ENCODE results near the gene SLC45A2.

Gene SLC45A2

GRCh38 chr5:33944543-33945132, 39.9 kb downstream of the SLC45A2 start:
- TF ChIP-seq CTCF (IDR thresholded peaks at IDR 0.05; ENCODE audit: low read depth, low read length): no peak
- H3K4me3 ChIP-seq (ENCODE audit: low read depth, low read length): no peak overlapping the region

GRCh38 chr5:33941090-33941489, 43.4 kb downstream of the SLC45A2 start:
- TF ChIP-seq CTCF (IDR thresholded peaks at IDR 0.05; ENCODE audit: low read depth, low read length): no peak
- no peak overlapping the region for H3K4me3 ChIP-seq (ENCODE audit: low read depth, low read length)

- H3K4me3 ChIP-seq (ENCODE audit: low read depth, low read length): no peak overlapping the region
- no peak for TF ChIP-seq CTCF (IDR thresholded peaks at IDR 0.05; ENCODE audit: low read depth, low read length)
Measured at GRCh38 chr5:33939556-33940262, 44.8 kb downstream of the SLC45A2 start.

- no peak overlapping the region for H3K4me3 ChIP-seq (ENCODE audit: low read depth, low read length)
- no peak for TF ChIP-seq CTCF (IDR thresholded peaks at IDR 0.05; ENCODE audit: low read depth, low read length)
Measured at GRCh38 chr5:33938881-33939280, 45.6 kb downstream of the SLC45A2 start.

GRCh38 chr5:33938507-33938796, 46.0 kb downstream of the SLC45A2 start:
- TF ChIP-seq CTCF (IDR thresholded peaks at IDR 0.05; ENCODE audit: low read depth, low read length): no peak

GRCh38 chr5:33937707-33938506, 46.6 kb downstream of the SLC45A2 start:
- no peak overlapping the region for H3K4me3 ChIP-seq (ENCODE audit: low read depth, low read length)
- TF ChIP-seq CTCF (IDR thresholded peaks at IDR 0.05; ENCODE audit: low read depth, low read length): no peak

More at GRCh38 chr5:33938507-33938796, 46.0 kb downstream of the SLC45A2 start:
- H3K4me3 ChIP-seq (ENCODE audit: low read depth, low read length): no peak overlapping the region
